ENCODE results near the gene SLC38A9.
"Not testable (repeated sequence)": the region's sequence is repeated elsewhere in the genome, so short reads cannot be mapped to it uniquely, and the experiment has no call there.

SLC38A9 gene, protein sequence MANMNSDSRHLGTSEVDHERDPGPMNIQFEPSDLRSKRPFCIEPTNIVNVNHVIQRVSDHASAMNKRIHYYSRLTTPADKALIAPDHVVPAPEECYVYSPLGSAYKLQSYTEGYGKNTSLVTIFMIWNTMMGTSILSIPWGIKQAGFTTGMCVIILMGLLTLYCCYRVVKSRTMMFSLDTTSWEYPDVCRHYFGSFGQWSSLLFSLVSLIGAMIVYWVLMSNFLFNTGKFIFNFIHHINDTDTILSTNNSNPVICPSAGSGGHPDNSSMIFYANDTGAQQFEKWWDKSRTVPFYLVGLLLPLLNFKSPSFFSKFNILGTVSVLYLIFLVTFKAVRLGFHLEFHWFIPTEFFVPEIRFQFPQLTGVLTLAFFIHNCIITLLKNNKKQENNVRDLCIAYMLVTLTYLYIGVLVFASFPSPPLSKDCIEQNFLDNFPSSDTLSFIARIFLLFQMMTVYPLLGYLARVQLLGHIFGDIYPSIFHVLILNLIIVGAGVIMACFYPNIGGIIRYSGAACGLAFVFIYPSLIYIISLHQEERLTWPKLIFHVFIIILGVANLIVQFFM

DNA sequence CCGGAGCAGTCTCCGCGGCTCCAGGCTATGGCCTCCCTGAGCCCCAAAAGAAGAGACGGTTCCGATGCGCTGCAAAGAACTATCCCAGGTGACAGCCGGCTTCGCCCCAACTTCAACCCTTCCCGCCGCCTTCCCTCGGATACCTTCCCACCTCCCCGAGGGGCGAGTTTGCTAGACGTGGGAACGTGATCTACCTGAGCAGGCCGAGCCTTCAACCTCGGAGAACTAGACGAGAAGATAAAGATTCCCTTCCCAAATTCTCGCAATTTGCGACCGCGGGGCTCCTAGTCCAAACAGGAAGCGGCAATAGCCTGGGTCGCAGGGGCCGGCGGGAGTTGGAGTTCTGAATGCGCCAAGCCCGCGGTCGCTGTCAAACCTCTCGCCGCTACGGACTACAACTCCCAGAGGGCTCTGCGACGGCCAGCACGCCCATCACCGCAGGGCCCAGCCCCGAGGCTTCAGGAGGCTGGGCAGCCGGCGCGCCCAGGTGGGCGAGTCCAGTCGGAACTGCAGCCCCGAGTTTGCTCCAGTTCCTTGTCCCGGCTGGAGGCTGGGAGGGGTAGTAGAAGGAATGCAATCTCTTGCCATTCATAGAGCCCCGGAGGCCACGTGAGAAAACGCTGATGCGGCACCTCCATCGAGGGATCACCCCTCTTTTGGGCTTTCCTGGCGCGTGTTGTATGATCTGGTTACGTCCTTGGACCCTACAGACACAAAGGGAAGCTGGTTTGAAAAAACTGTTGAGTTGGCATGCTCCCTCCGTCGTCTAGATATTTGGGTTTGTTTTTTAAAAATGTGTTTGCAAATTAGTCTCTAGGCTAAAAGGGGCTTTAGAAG lies at the start of gene SLC38A9:
Gene SLC38A9, minus strand, starts transcription at position 302 of the 837 bp plus-strand sequence. CDS start 14,366 bp downstream, outside the sequence.
- peak; percentile 98 for DNase-seq

DNA sequence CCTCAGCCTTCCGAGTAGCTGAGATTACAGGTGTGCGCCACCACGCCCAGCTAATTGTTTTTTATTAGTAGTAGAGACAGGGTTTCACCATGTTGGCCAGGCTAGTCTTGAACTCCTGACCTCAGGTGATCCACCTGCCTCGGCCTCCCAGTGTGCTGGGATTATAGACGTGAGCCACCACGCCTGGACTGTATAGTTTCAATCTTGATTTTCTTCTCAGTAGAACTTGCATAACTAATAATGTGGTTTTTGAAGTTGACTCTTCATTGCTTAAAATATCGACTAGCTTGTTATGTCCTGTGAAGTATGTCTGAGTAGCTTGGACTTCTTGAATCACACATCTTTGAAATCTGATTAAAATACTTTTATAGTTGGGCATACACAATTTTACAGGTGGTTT lies 49.6 kb upstream of the SLC38A9 start:
- DNase-seq = not testable (repeated sequence)

DNA sequence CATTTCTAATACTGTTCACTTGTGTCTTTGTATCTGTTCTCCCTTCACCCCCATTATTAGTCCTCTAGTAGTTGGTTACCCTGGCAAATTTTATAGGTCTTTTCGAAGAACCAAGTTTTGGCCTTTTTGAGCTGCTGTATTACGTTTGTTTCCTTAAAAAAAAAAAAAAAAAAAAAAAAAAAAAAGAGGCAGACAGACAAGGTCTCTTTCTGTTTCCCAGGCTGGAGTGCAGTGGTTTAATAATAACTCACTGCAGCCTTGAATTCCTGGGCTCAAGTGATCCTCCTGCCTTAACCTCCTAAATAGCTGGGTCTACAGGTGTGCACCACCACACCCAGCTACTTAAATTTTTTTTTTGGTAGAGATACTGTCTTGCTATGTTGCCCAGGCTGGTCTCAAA lies 46.6 kb upstream of the SLC38A9 start:
- no peak for DNase-seq

DNA sequence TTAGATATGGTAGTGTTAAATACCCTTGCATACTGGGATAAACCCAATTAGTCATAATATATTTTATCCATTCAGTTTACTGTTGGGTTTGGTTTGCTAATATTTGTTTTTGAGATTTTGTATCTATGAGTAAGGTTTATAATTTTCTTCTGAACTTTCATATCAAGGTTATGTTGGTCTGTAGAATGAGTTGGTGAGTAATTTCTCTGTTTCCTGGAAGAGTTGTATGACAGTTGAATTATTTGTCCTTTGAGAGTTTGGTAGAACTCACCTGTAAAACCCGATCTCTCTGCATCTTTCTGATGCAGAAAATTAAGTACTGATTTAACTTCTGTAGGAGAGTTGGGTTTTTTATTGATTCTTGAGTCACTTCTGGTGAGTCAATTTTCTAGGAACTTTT lies 46.1 kb upstream of the SLC38A9 start:
- DNase-seq = no peak

DNA sequence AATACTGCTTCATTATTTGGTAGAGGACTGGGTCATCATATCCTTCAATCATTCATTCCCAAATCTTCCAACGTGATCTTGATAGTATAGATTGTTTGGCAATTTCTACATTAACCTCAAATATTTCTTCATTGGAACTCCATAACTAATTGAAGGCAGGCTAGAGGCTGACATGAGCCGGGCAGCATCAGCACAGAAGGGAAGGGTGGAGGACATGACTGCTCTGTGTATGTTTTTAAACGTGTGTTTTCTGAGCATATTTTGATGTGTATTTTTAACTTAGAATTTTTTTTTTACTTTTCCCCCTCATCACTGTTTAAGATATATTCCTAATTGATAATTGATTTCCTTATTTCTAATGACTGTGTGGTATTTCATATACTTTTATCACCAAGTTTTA lies 38.4 kb upstream of the SLC38A9 start:
- no peak for DNase-seq

DNA sequence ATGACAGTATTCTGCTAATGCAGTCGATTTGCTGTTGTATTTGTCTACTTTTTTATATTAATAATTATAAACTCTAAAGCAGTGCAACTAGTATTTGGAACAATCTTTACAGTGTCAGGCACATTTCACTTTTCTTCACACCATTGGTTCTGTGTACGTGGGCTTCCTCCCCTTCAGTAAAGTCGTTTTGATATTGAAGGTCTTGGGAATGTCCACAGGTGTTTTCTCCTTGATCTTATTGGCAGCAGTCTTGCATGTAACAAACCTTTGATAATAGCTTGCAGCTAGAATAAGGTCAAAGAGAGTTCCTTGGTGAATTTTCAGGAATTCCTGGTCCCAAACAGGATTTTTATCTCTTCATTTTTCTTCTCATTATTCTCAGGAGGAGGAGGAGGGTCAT lies 37.9 kb upstream of the SLC38A9 start:
- DNase-seq = no peak

DNA sequence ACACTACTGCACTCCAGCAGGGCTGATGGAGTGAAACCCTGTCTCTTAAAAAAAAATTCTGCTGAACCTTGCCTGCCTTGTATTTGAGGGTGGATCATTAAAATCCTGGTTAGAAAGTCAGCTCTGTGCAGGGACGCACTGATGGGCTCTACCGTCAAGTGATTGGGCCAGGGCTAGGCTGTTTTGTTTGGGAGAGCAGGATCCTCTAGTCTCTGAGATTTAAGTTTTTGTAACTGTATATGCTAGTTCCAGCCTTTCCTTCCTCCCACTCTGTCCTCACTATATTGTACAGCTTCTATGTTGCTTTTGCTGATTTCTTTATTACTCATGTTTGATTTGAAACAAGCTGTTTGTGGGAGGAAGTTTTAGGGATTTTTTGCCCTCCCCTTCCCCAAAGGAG lies 37.3 kb upstream of the SLC38A9 start:
- no peak for DNase-seq

DNA sequence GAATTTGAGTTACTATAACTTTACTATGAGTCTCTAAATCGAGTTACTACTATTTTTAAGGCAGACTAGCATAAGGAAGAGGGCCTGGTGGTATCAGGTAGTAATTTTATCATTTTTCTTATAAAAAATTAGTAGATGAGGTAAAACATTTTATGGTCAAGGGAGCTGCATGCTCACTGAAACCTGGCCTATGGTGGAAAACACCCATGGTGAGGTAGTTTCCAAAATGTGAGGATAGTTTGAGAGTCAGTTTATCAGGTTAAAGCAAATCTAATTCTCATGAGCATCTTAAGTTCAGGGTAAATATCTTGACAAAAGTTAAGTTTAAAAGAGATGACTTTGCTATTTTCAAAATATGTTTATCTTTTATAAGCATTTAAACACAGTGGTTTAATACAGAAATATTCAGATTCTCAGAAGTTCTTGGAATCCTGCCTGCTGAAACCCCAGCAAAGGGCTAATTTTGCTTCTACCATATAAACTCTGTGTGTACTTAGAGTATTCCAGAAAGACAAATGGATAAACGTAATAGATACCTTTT lies 35.7 kb upstream of the SLC38A9 start:
- no peak for DNase-seq

DNA sequence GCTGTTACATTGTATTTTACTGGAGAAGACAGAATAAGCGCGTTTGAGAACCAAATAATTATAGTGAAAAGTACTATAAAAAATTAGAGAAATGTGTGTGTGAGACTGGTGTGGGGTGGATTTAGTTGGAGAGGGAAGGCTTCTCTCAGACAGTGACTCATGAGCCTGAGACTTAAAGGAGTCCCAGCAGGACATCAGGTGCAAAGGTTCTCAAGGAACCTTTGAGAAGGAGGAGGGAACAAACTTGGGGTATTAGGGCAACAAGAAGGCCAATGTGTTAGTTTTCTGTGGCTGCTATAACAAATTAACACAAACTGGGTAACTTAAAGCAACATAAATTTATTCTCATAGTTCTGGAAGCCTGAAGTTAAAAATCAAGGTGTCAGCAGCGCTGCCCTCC lies 30.7 kb upstream of the SLC38A9 start:
- no peak for DNase-seq

DNA sequence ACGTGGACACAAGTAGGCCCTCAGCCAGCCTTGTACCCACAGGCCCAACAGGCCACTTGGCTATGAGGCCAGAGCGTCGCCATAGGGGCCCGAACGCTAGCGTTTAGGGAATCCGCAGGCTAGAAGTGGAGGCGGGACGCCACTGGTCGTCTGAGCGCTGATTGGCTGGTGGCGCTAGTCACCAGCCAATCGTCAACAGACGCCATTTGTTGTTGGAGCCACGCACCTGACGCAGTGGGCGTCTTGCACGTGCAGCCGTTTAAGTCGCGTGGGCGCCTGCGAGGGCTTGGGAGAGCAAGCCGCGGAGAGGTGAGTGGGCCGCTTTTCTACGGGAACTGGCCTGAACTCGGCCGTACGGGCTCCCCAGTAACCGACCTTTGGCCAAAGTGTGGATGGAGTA lies 25.7 kb upstream of the SLC38A9 start, which contains the start of gene DDX4:
Gene DDX4, plus strand, starts transcription at position 269 of the 400 bp plus-strand sequence. CDS start 903 bp downstream, outside the sequence.
- no peak for DNase-seq

DNA sequence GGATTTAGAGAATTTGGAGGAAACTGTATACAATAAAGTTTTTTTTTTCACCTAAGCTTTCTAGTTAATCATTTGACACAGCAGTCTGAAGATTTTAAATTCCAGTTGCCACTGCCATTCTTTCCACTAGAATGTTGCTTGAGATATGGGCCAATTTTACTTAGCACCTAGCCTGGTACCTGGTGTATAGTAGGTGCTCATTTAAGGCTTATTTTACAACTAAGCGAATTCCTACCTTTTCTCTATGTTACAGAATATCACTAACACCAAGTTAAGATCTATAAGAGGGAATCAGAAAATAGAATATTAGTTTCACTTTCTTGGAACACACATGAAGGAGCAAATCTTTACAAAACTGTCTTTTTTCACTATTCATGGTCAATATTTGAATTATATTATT lies 22.5 kb upstream of the SLC38A9 start:
- no peak for DNase-seq

DNA sequence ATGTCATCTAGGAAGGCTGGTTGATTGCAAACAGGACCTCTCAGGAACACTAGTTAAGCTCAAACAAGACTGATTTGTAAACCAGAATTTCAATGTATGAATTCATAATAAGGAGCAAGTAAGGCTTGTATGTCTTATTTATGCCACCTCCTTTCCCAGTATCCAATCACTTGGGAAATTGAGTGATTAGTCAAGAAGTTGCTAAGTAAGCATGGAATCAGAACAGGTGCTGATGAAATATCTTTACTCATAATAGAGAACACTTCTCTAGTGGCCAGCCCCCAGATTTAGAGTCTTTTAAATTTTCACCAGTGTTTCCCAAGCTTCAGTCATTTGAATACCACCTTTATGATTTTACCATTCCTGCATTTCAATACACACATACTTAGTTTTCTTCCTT lies 20.5 kb upstream of the SLC38A9 start:
- DNase-seq = no peak

DNA sequence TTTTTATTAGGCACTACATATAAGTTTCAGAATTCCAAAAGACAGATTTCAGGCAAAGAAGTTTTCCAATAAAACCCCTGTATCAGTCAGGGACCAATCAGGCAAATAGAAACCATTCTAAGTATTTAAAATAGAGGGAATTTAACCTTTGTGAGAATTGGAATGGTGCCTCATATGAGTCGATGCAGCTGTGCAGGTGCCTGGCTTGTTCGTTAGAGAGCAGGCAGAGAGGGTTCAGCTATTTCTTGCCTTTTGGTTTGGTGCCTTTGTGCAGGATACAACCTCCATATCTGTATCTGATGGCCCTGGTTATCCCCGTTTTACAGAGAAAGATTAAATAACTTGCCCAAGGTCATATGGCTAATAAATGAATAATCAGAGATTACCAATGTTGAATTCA lies 19.7 kb upstream of the SLC38A9 start:
- no peak for DNase-seq

DNA sequence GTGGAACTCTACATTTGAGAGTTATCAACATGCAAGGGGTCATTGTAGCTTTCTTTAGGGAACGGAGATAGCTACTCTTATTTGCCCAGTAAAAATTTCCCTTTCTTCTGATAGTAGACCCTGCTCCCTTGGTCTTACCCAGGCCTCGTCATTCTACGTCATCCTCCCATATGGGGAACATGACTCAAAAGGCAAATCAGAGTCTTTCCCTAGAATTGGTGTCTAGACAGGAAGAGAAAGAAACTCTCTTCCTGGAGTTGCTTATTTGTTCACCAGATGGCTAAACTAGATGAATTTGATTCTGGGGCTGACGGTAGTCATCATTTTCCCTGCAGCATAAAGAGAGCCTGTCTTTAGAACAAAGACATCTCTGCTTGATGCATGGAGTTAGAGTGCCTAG lies 12.2 kb upstream of the SLC38A9 start:
- no peak for DNase-seq

DNA sequence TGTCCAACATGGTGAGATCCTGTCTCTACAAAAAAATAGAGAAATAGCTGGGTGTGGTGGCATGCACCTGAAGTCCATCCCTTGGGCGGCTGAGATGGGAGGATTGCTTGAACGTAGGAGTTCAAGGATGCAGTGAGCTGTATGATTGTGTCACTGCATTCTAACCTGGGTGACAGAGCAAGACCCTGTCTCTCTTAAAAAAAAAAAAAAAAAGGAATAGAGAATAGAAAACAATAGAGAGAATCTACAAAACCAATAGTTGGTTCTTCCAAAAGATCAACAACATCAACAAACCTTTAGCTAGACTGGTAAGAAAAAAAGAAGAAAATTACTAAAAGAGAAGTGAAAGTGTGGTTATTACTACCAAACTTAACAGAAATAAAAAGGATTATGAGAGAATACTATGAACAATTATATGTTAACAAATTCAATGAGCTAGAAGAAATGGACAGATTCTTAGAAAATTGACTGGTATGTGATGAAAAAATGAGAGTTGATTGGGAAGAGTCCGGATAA lies 8.1 kb upstream of the SLC38A9 start:
- no peak for DNase-seq

DNA sequence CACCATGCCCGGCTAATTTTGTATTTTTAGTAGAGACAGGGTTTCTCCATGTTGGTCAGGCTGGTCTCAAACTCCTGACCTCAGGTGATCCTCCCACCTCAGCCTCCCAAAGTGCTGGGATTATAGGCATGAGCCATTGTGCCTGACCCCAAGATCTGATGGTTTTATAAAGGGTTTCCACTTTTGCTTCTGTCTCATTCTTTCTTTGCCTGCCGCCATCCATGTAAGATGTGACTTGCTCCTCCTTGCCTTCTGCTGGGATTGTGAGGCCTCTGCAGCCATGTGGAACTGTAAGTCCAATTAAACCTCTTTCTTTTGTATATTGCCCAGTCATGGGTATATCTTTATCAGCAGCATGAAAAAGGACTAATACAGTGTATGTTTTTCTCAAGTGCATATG lies 6.9 kb upstream of the SLC38A9 start:
- not testable (repeated sequence) for DNase-seq

DNA sequence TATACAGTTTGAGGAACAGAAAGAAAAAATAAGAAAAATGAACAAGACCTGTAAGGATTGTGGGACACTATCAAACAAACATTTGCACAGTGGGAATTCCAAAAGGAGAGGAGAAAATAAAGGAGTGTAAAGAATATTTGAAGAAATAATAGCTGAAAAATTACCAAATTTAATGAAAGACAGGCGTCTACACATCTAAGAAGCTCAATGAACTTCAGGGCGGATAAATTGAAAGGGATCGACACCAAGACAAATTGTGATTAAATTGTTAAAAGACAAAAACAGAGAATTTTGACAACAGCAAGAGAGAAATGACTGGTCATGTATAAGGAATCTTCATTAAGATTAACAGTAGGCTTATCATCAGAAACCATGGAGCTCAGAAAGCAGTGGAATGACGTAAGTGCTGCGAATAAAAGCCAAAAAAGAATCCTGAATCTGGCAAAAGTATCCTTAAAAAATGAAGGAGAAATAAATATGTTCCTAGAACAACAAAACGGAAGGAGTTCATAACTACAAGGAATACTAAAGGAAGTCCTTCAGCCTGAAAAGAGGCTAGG lies 3.5 kb upstream of the SLC38A9 start:
- DNase-seq = no peak

DNA sequence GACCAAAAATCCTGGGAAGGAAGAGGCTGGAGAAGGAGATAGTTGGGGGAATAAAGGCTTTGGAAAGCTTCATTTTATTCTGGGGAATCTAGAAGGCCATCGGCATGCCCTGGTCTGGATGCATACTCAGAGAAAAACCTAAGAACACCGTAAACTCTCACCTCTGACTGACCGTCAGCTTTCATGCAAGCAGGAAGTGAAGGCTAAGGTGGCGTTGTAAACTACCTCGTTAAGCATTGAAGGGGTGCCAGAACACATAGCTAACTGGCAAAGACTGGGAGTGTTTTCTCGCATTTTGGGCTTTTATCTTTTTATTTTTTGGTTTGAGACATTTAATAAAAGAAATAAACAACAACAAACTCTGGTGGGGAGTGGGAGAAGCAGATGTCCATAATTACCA lies 2.6 kb upstream of the SLC38A9 start:
- no peak for DNase-seq

DNA sequence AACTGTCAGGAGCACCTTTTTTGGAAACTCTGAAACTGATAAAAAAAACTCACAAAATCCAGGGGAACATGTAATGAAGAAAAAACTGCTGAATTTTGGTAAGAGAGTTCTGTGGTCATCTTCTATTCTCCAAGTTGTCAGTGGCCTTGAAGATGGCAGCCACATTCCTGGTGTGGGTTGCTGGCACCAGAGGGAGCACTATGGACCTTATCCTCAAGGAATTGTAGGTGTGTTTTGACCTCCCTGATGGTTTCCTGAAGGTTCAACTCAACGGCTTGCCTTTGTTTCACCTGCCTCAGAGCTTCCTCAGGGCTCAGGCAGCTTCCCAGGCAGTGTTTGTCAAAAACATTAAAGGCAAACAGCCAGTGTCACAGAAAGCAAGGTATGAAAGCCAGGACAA lies 2.2 kb upstream of the SLC38A9 start:
- no peak for DNase-seq

DNA sequence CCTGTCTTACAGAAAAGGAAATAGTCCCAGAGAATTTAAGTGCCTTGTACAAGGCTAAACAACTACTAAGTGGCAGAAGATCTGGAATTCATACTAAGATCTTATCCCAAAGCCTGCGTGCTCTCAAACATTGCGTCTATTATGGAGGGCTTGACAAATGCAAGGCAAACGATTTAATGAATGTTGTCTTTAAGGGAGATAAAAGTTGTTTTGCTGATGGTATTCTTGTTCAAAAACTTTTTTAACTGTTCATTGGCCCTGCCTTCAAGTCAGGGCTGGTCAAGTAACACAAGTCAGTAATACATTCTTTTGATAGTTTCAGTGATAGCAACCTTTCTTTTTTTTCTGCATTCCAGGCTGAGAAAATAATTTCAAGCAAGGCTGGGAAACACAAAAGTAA lies 1.7 kb upstream of the SLC38A9 start:
- no peak for DNase-seq

DNA sequence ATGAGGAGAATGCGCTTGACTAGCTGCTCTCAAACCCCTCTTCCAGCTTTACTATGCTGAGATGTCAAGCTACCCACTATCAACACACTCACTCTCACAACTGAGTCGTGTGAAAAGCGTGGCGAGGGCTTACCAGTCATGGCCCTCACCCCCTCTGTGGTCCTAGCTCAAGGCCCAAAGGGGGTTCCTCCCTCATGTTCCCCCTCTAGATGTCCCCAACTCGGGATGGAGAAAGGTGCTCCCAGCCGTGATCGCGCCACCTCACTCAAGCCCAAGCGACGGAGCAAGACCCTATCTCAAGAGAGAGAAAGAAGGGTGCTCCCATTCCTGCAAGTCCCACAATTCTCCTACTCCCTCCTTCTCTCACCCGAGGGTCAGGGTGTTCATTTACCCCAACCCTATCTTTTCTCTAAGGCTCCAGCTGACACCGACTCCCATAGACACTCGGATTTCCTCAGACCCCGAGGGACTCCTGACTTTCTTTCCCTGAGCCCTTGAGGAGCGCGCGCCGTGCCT lies 559 bp downstream of the SLC38A9 start:
- no peak for DNase-seq

DNA sequence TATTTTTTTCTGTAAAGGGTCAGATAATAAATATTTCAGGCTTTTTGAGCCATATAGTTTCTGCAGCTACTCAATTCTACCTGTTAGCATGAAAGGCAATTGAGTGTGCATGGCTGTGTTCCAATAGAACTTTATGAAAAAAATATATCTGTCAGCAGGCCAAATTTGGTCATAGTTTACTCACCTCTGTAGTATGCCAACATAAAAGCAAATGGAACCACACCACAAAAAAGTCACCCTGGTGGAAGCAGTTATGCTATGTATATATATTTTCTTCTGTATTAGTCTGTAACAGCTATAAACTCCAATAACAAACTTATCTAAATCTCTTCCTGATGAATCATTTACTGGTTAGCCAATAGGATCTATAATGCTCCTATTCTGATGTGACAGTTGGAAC lies 3.4 kb downstream of the SLC38A9 start:
- DNase-seq = no peak

DNA sequence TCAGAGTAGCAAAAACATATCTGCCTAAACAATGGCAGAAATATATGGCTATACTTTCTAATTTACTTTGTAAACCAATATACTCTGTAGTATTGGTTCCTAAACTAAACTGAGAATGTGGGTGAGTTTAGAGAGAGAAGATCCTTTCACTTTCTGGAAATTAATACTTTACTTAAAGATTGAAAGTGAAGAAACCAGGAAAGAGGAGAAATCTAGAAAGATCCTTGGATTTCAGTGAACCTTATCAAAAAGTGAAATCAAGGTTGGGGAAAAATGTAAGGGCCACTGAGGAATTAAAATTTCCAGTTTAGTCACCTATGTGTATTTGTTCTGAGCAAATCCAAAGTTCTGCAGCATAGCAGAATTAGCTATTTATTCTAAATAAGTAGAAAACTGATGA lies 5.9 kb downstream of the SLC38A9 start:
- DNase-seq = no peak

All from islet precursor cell (in vitro differentiated cells).